Vein endothelial cell (primary cell): ENCODE measurements around the gene TADA2B. TPM values are rescaled to one million over a fixed set of nuclear protein-coding genes. Genes with fewer than 3 reads are reported as not detected.

Experiments
- total RNA-seq: library from RNA; depleted of rRNA; stranded (reverse); fragments of >200 nt; gene quantifications from 2 replicates; pipeline ENCODE4 v1.2.3, GENCODE V29; 2012

The TADA2B gene, protein sequence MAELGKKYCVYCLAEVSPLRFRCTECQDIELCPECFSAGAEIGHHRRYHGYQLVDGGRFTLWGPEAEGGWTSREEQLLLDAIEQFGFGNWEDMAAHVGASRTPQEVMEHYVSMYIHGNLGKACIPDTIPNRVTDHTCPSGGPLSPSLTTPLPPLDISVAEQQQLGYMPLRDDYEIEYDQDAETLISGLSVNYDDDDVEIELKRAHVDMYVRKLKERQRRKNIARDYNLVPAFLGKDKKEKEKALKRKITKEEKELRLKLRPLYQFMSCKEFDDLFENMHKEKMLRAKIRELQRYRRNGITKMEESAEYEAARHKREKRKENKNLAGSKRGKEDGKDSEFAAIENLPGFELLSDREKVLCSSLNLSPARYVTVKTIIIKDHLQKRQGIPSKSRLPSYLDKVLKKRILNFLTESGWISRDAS
- total RNA-seq = 11.8 and 12.7 TPM in 2 replicates

DNA sequence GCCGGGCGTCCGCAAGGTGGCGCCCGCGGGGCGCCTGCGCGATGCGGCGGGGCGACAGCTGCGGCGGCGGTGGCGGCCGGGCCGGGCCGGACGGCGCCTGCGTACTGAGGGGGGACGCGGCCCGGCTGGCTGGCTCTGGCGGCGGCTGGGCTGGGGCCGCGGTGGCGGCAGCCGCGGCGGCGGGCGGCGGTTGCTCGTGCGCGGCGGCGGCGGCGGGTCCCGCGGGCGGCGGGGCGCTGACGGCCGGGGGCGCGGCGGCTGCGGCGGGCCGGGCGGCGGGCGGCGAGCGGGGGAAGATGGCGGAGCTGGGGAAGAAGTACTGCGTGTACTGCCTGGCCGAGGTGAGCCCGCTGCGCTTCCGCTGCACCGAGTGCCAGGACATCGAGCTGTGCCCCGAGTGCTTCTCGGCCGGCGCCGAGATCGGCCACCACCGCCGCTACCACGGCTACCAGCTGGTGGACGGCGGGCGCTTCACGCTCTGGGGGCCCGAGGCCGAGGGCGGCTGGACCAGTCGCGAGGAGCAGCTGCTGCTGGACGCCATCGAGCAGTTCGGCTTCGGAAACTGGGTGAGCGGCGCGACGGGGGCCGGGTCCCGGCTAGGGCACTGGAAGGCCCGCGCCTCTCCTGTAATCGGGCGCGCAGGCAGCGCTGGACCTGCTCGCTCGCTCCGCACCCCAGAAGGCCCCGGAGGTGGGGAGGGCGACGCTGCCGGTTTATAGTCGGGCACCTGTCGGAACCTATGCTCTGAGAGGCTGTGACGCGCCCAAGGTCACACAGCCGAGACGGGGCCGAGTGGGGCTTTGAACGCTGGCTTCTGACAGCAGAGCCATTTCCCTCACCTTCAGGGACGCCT, at the start of gene TADA2B:
TSS of gene TADA2B (plus strand) at position 89 of the 853 bp plus-strand sequence. CDS start at position 297, 208 bp downstream.

DNA sequence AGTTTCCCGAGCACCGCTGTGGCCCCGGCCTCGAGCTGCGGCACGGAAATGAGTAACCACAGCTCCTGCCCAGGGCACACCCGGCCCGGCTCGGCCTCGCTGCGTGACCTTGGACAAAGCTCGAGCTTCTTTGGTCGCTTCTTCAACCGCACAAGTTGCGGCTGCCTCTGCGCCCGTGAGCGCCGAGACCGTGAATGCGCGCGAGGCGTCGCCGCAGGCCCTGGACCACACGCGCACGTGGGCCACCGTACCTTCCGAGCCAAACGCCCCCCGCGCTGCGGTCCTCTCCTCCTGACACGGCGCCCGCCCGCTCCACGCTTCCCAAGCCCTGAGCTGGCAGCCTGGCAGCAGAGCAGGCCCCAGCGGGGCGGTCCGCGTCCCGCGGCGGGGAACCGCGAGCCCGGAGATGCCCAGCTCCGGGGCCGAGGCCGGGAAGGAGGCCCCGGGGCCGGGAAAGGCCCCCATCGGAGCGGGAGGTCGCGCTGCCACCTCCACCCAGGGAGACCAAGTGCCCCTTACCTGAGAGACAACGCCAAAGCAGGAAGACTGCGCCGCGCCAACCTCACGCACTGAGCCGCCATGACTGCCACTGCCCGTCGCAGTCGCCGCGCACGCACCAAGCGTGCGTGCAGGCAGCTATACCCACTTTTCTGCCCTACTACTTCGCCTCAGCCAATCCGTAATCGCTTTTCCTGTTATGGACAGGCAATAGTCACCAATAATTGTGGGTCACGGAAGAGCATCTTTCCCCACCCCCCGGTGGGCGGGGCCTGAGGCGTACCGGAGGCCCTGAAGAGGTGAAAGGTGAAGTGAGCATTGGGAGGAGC, 24.5 kb downstream of the TADA2B start, which contains the start of gene GRPEL1:
TSS of gene GRPEL1 (minus strand) at position 613 of the 827 bp plus-strand sequence. CDS start at position 581, 32 bp downstream.

Other genes starting within 250 kb of the TADA2B start
- gene TBC1D14, start 133.5 kb upstream of the TADA2B start, total RNA-seq = 30.7 and 33.3 TPM in 2 replicates
- gene GRPEL1, start 24.7 kb downstream of the TADA2B start, total RNA-seq = 30.4 and 37.5 TPM in 2 replicates
- under 0.01 TPM in 2 replicates for gene SORCS2, start 149.2 kb downstream of the TADA2B start, total RNA-seq